ENCODE measurements around the gene C5AR2. TPM values are rescaled to one million over a fixed set of nuclear protein-coding genes. Genes with fewer than 3 reads are reported as not detected.
"Not testable (repeated sequence)": the region's sequence is repeated elsewhere in the genome, so short reads cannot be mapped to it uniquely, and the experiment has no call there.

Gene C5AR2
- polyA plus RNA-seq (ENCODE audit: insufficient read length in 4 of 4): under 1 TPM; 0.23 to 0.45 (median 0.29) TPM

- DNase-seq (ENCODE audit: low read depth in 4 of 4, low spot score in 3 of 4): no peak
These were observed at the start of gene C5AR2 for GRCh38 chr19:47331931-47332547. TSS of gene C5AR2 (plus strand) at chr19:47332175. CDS start at chr19:47340800, 8,625 bp downstream.

DNA sequence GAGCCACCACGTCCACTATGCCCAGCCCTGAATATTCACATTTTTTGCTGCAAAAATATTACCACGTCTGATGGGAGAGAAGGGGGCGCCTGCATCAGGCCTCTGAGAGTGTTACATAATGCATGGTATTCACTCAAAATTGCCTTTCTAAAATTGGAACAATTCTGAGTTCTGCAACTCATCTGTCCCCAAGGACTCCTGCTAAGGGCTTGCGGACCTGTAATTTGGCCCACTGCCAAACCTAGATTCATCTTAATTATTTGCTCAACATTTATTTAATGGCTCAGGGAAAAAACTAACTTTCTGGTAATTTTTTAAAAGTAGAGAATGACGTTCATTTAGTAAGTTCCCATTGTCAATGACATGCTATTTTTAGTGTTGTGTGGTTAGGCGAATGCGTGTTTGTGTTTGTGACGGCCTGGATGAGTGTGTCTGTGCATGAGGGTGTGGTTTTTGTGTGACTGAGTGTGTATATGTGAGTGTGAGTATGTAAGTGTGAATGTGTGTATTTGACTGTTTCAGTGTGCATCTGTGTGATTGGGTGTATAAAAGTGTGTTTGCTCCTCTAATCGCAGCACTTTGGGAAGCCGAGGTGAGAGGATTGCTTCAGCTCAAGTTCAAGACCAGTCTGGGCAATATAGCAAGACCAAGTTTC, 48.4 kb upstream of the C5AR2 start:
- no peak for DNase-seq (ENCODE audit: low read depth in 4 of 4, low spot score in 3 of 4)

GRCh38 chr19:47284324-47284899, 47.6 kb upstream of the C5AR2 start:
- peak in 1 of 4 donors; percentile 38 for DNase-seq (ENCODE audit: low read depth in 4 of 4, low spot score in 3 of 4)

DNA sequence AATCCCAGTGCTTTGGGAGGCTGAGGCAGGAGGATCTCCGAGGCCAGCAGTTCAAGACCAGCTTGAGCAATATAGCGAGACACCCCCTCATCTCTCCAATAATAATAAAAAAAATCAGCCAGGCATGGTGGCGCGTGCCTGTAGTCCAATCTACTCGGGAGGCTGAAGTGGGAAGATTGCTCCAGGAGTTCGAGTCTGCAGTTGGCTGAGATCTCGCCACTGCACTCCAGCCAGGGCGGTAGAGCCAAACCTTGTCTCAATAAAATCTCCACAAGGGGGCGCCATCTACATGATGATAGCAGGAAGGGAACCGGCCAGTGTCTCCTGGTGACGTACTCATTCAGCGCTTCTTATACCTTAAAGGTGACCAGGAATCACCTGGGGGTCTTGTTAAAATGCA, 35.9 kb upstream of the C5AR2 start:
- peak in 1 of 4 donors; percentile 60 for DNase-seq (ENCODE audit: low read depth in 4 of 4, low spot score in 3 of 4)

DNA sequence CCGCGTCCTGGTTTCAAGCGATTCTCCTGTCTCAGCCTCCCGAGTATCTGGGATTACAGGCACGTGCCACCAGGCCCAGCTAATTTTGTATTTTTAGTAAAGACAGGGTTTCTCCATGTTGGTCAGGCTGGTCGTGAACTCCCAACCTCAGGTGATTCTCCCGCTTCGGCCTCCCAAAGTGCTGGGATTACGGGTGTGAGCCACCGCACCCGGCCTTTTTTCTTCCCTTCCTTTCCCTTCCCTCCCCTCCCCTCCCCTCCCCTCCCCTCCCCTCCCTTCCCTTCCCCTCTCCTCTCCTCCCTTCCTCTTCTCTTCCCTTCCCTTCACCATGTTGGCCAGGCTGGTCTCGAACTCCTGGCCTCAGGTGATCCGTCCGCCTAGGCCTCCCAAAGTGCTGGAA, 31.1 kb upstream of the C5AR2 start:
- not testable (repeated sequence) for DNase-seq (ENCODE audit: low read depth in 4 of 4, low spot score in 3 of 4)

- no peak for DNase-seq (ENCODE audit: low read depth in 4 of 4, low spot score in 3 of 4)
These were observed 29.7 kb upstream of the C5AR2 start for GRCh38 chr19:47302249-47302648.

GRCh38 chr19:47303966-47304365, 28.0 kb upstream of the C5AR2 start:
- DNase-seq (ENCODE audit: low read depth in 4 of 4, low spot score in 3 of 4): no peak

- DNase-seq (ENCODE audit: low read depth in 4 of 4, low spot score in 3 of 4): peak in 1 of 4 donors; percentile 18
These were observed 26.6 kb upstream of the C5AR2 start for GRCh38 chr19:47305309-47305751.

DNA sequence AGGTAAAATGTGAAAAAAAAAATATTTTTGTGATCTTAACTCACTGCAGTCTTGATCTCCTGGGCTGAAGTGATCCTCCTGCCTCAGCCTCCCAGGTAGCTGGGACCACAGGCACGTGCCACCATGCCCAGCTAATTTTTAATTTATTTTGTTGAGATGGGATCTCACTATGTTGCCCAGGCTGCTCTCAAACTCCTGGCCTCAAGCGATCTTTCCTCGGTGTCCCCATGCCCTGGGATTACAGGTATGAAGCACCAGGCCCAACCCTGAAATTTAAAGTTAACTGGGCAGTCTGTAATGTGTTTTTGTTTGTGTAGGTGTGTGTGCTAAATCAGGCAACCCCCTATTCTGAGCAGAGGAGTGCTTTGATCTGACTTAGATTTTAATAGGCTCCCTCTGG, 25.7 kb upstream of the C5AR2 start:
- no peak for DNase-seq (ENCODE audit: low read depth in 4 of 4, low spot score in 3 of 4)

DNA sequence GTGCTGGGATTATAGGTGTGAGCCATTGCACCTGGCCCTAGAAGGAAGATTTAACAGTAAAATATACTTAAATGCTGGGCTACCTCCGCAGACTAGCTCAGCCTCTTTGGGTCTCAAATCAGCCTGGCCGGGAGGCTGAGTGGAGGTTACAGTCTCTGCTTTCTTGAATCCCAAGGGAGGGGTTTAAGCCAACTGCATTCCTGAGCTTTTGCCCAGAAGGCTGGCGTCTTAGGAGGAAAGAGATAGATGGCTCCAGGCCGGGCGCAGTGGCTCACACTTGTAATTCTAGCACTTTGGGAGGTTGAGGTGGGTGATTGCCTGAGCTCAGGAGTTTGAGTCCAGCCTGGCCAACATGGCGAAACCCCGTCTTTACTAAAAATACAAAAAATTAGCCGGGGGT, 22.9 kb upstream of the C5AR2 start:
- no peak for DNase-seq (ENCODE audit: low read depth in 4 of 4, low spot score in 3 of 4)

- no peak for DNase-seq (ENCODE audit: low read depth in 4 of 4, low spot score in 3 of 4)
These were observed 22.4 kb upstream of the C5AR2 start, which contains the start of gene C5AR1 for GRCh38 chr19:47309608-47310007. TSS of gene C5AR1 (plus strand) at chr19:47309861. CDS start at chr19:47309896, 35 bp downstream.

DNA sequence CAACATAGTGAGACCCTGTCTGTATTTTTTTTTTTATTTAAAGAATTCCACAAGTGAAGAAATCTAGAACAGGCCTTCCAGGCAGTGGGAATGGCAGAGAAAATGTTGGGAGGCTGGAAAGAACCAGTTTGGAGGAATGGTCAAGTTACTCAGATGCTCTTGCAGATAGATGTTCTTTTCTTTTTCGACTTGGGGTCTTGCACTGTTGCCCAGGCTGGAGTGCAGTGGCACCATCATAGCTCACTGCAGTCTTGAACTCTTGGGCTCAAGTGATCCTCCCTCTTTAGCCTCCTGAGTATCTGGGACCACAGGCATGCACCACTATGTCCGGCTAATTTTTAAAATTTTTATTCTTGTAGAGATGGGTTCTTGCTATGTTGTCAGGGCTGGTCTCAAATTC, 21.7 kb upstream of the C5AR2 start:
- DNase-seq (ENCODE audit: low read depth in 4 of 4, low spot score in 3 of 4): no peak

- DNase-seq (ENCODE audit: low read depth in 4 of 4, low spot score in 3 of 4): no peak
These were observed 21.2 kb upstream of the C5AR2 start for GRCh38 chr19:47310819-47311218.

DNA sequence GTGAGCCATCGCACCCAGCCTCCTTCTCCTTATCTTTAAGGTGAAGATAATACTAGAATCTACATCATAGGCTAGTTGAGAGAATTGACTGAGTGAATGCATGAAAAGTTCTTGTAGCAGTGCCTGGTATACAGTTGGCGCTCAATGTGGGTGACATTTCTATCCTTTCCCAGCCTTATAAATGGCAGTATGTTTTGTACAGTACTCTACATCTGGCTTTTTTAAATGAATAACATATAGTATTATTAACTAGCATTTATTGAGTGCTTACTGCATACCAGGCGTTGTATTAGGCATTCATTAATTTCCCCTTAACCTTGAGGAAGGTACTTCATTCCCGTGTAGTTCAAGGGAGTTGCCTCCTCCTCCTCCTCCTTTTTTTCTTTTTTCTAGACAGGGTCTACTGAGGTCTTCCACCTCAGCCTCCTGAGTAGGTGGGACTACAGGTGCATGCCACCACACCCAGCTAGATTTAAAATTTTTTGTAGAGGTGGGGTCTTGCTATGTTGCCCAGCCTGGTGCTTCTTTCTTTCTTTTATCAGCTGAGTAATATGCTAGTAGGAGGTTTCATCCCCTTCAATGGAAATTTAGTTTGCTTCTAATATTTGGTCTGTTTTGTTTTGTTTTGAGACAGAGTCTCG, 19.5 kb upstream of the C5AR2 start:
- DNase-seq (ENCODE audit: low read depth in 4 of 4, low spot score in 3 of 4): no peak

DNA sequence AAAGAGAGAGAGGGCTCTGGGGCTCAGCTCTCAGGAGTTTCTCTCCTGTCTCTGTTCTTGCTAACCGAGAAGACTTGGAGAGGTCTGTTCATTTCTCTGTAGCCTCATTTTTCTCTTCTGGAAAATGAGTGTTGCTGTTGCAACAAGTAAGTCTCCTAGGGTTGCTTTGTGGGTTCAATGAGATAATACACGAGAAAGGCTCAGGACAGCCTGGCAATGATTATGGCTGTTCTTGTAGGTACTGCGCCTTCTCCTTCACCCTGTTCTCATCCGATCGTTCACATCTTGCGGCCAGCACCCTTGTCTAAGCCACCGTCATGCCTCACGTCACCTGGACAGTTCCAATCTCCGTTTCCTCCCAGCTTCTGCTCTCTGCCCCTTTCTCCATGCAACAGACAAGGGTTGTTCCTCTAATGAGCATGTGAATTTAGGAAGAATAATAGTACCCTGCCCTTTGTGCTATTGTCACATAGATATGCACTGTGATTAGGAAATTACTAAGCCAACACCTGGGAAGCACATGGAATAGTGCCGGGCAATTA, 18.1 kb upstream of the C5AR2 start:
- DNase-seq (ENCODE audit: low read depth in 4 of 4, low spot score in 3 of 4): no peak

DNA sequence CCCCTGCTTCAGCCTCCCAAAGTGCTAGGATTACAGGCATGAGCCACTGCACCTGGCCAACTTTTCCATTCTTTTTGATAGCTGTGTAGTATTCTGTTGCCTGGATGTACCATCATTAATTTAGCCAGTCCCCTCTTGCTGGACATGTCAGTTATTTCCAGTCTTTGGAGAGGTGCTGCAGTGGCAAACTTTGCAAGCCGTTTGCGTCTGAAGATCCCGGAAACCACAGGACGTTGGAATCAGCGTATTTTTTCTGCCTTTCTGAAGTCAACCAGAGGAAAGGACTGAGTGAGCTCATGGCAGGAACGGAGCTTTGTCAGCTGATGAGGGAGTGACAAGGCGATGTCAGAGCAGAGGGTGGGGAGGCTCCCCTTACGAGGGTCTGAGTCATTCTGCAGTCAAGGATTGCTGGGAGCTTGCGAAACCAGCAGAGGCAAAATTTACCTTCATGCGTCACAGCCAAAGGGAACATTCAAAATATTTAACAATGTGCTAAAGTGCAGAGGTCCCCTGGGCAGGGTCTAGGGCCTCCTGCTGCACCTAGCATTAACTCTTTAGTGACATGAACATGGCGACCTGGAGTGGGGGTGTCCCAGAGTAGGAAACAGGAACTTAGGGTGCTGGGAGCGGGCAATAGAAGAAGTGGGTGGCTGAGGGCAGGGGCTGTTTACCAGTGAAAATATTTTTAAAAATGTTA, 16.7 kb upstream of the C5AR2 start:
- DNase-seq (ENCODE audit: low read depth in 4 of 4, low spot score in 3 of 4): no peak

- no peak for DNase-seq (ENCODE audit: low read depth in 4 of 4, low spot score in 3 of 4)
These were observed 15.5 kb upstream of the C5AR2 start for GRCh38 chr19:47316513-47316912.

DNA sequence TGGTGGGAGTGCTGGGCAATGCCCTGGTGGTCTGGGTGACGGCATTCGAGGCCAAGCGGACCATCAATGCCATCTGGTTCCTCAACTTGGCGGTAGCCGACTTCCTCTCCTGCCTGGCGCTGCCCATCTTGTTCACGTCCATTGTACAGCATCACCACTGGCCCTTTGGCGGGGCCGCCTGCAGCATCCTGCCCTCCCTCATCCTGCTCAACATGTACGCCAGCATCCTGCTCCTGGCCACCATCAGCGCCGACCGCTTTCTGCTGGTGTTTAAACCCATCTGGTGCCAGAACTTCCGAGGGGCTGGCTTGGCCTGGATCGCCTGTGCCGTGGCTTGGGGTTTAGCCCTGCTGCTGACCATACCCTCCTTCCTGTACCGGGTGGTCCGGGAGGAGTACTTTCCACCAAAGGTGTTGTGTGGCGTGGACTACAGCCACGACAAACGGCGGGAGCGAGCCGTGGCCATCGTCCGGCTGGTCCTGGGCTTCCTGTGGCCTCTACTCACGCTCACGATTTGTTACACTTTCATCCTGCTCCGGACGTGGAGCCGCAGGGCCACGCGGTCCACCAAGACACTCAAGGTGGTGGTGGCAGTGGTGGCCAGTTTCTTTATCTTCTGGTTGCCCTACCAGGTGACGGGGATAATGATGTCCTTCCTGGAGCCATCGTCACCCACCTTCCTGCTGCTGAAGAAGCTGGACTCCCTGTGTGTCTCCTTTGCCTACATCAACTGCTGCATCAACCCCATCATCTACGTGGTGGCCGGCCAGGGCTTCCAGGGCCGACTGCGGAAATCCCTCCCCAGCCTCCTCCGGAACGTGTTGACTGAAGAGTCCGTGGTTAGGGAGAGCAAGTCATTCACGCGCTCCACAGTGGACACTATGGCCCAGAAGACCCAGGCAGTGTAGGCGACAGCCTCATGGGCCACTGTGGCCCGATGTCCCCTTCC, 11.8 kb upstream of the C5AR2 start:
- no peak for DNase-seq (ENCODE audit: low read depth in 4 of 4, low spot score in 3 of 4)

- DNase-seq (ENCODE audit: low read depth in 4 of 4, low spot score in 3 of 4): no peak
These were observed 10.3 kb upstream of the C5AR2 start for GRCh38 chr19:47321630-47322029.
